IMR-90 (cell line): ENCODE data around the gene LTN1. TPM values are rescaled to one million over a fixed set of nuclear protein-coding genes. Genes with fewer than 3 reads are reported as not detected.

Experiments
- ATAC-seq: fragments of 200-7000 bp; cut with Tn5 transposase; 2 replicates; pipeline ENCODE4 v1.9.1; 2020; ENCODE audit warnings: low read depth, mild to moderate bottlenecking, moderate library complexity
- BruUV-seq: library from RNA; stranded (reverse); fragments of 400-500 nt; replicated peaks from 2 replicates; lab custom pipeline; 2021; lab: Mats Ljungman, UMichigan
- CTCF ChIA-PET: fragments of 300-600 bp; formaldehyde crosslinking; extraction: SDS; loops from one replicate; lab custom pipeline; 2021; ENCODE audit warnings: antibody characterized with exemption; lab: Yijun Ruan, JAX
- POLR2A ChIA-PET: fragments of 300-600 bp; sonication (Branson Sonifier 250); formaldehyde crosslinking; loops from one replicate; lab custom pipeline; 2022; ENCODE audit warnings: antibody characterized with exemption; ENCODE audit not compliant: unreplicated experiment; lab: Charles Lee
- DNase-seq: peaks from one replicate; pipeline ENCODE4 v3.0.0; 2013
- H2AFZ ChIP-seq: replicated peaks from 2 replicates; pipeline ENCODE3; 2013; ENCODE audit warnings: low read length, mild to moderate bottlenecking; ENCODE audit not compliant: poor library complexity
- H2AK5ac ChIP-seq: 2 replicates; pipeline ENCODE4 v1.6.1; 2013; ENCODE audit warnings: low read depth, low read length, inconsistent platforms
- H2AK9ac ChIP-seq: replicated peaks from 2 replicates; pipeline ENCODE3; 2013; ENCODE audit warnings: mild to moderate bottlenecking, low read depth, low read length, moderate library complexity; ENCODE audit not compliant: poor library complexity
- H2BK120ac ChIP-seq: 2 replicates; pipeline ENCODE4 v1.6.1; 2013; ENCODE audit warnings: low read depth, low read length, inconsistent platforms
- H2BK15ac ChIP-seq: 3 replicates; pipeline ENCODE4 v1.6.1; 2013; ENCODE audit warnings: low read depth, low read length, inconsistent platforms
- H2BK20ac ChIP-seq: 2 replicates; pipeline ENCODE4 v1.6.1; 2013; ENCODE audit warnings: low read depth, mild to moderate bottlenecking, inconsistent platforms, low read length, moderate library complexity
- H2BK5ac ChIP-seq: 2 replicates; pipeline ENCODE4 v1.6.1; 2013; ENCODE audit warnings: mild to moderate bottlenecking, low read depth, low read length, inconsistent platforms; ENCODE audit not compliant: poor library complexity, severe bottlenecking
- H3K14ac ChIP-seq: replicated peaks from 2 replicates; pipeline ENCODE4 v1.6.1; 2013; ENCODE audit warnings: low read depth, low read length, inconsistent platforms
- H3K18ac ChIP-seq: 2 replicates; pipeline ENCODE4 v1.6.1; 2013; ENCODE audit warnings: low read depth, low read length, control low read depth
- H3K23ac ChIP-seq: 2 replicates; pipeline ENCODE4 v1.6.1; 2013; ENCODE audit warnings: low read depth, low read length, inconsistent platforms
- H3K27ac ChIP-seq: 2 replicates; pipeline ENCODE4 v1.5.1; 2013; ENCODE audit warnings: mild to moderate bottlenecking, control low read depth, low read length; ENCODE audit not compliant: insufficient read depth
- H3K27me3 ChIP-seq: 2 replicates; pipeline ENCODE4 v1.6.1; 2013; ENCODE audit warnings: low read length; ENCODE audit not compliant: control insufficient read depth, insufficient read depth
- H3K36me3 ChIP-seq: 2 replicates; pipeline ENCODE4 v1.6.1; 2013; ENCODE audit warnings: low read length, mixed read lengths; ENCODE audit not compliant: control insufficient read depth, insufficient read depth
- H3K4ac ChIP-seq: 2 replicates; pipeline ENCODE4 v1.6.1; 2013; ENCODE audit warnings: low read depth, low read length, inconsistent platforms
- H3K4me1 ChIP-seq: 2 replicates; pipeline ENCODE4 v1.6.1; 2013; ENCODE audit warnings: low read length, mixed read lengths; ENCODE audit not compliant: control insufficient read depth, insufficient read depth
- H3K4me2 ChIP-seq: 2 replicates; pipeline ENCODE4 v1.6.1; 2013; ENCODE audit warnings: low read depth, mild to moderate bottlenecking, control low read depth, low read length, moderate library complexity
- H3K4me3 ChIP-seq: 2 replicates; pipeline ENCODE4 v1.5.1; 2013; ENCODE audit warnings: low read depth, mild to moderate bottlenecking, control low read depth, low read length, moderate library complexity; ENCODE audit not compliant: insufficient read depth
- H3K56ac ChIP-seq: 2 replicates; pipeline ENCODE4 v1.6.1; 2013; ENCODE audit warnings: low read length, inconsistent platforms; ENCODE audit not compliant: insufficient read depth; ENCODE audit errors: extremely low read depth
- H3K79me1 ChIP-seq, 2 experiments: 2 replicates each; pipeline ENCODE4 v1.6.1; 2013; ENCODE audit warnings: low read length in 2 of 2, inconsistent platforms in 1 of 2, low read depth in 1 of 2
- H3K9ac ChIP-seq: 2 replicates; pipeline ENCODE4 v1.6.1; 2013; ENCODE audit warnings: low read depth, low read length, control low read depth
- H3K9me1 ChIP-seq: 2 replicates; pipeline ENCODE4 v1.6.1; 2013; ENCODE audit warnings: low read length, inconsistent platforms; ENCODE audit not compliant: insufficient read depth
- H3K9me3 ChIP-seq: 2 replicates; pipeline ENCODE4 v1.6.1; 2013; ENCODE audit warnings: low read length; ENCODE audit not compliant: control insufficient read depth, insufficient read depth
- H4K20me1 ChIP-seq: 2 replicates; pipeline ENCODE4 v1.6.1; 2013; ENCODE audit warnings: low read length, inconsistent platforms; ENCODE audit not compliant: insufficient read depth
- H4K5ac ChIP-seq: 2 replicates; pipeline ENCODE4 v1.6.1; 2013; ENCODE audit warnings: mild to moderate bottlenecking, low read depth, low read length, control low read depth
- H4K8ac ChIP-seq, 2 experiments: 2 replicates each; pipeline ENCODE4 v1.6.1; 2013; ENCODE audit warnings: low read depth in 2 of 2, low read length in 2 of 2, control low read depth in 1 of 2, inconsistent platforms in 1 of 2
- H4K91ac ChIP-seq: 2 replicates; pipeline ENCODE4 v1.6.1; 2013; ENCODE audit warnings: low read depth, low read length, inconsistent platforms; ENCODE audit not compliant: insufficient read depth
- FOS ChIP-seq: fragments of 150-350 bp; IDR thresholded peaks from 2 replicates; pipeline ENCODE4 v1.6.1; 2016; ENCODE audit warnings: low read depth, low read length
- RFX5 ChIP-seq: IDR thresholded peaks from 2 replicates; pipeline ENCODE4 v1.8.0; 2012; ENCODE audit warnings: low read depth, mild to moderate bottlenecking, low read length, moderate library complexity
- WGBS, 2 experiments: methylation state at CpG; one replicate each; pipeline versions ENCODE4 v1.1.5 to v1.1.7; 2013; ENCODE audit warnings: missing lambda C conversion rate in 2 of 2; ENCODE audit not compliant: insufficient read length in 1 of 2; ENCODE audit errors: extremely low coverage in 2 of 2; 5-methylcytosine and 5-hydroxymethylcytosine counted together
- dilution Hi-C: fragments of 300-500 bp; cut with HindIII; formaldehyde crosslinking; loops from one replicate; pipeline ENCODE4 v1.14.3; 2018; ENCODE audit warnings: low sequenced_read_pairs; ENCODE audit not compliant: unreplicated experiment
- in situ Hi-C: fragments of 300-500 bp; cut with MboI; formaldehyde crosslinking; loops from 3 replicates; pipeline ENCODE4 v1.14.3; 2019; ENCODE audit warnings: low sequenced_read_pairs, inconsistent platforms, mixed read lengths
- intact Hi-C: fragments of 100-400 bp; cut with micrococcal nuclease; formaldehyde crosslinking; loops from 2 replicates; pipeline ENCODE4 v1.10.0; 2022
- polyA plus RNA-seq, 3 experiments: library from polyadenylated mRNA; depleted of rRNA; stranded (reverse); fragments of >200 nt; gene quantifications; 2 replicates each; pipeline ENCODE4 v1.2.3, GENCODE V29; 2012; ENCODE audit warnings: low replicate concordance in 1 of 3
- total RNA-seq: library from RNA; depleted of rRNA; stranded (reverse); fragments of >200 nt; gene quantifications from 2 replicates; pipeline ENCODE4 v1.2.3, GENCODE V29; 2012

The LTN1 gene
- total and polyA plus RNA-seq, 2 of the 4 experiments (the other 2 are of a cell fraction), result 6.7 to 35.5 TPM

DNA sequence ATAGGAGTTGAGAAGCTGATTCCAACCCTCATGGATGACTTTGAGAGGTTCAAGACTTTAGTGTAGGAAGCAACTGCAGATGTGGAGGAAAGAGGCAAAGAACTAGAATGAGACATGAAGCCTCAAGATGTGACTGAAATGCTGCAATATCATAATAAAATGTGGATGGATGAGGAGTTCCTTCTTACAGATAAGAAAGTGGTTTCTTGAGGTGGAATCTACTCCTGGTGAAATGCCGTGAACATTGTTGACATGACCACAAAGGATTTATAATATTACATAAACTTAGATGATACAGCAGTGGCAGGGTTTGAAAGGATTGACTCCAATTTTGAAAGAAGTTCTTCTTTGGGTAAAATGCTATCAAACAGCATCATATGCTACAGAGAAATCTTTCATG is 28.8 kb downstream of the LTN1 start:
- H2AFZ ChIP-seq, result no peak overlapping the region
- no peak overlapping the region for H2BK15ac ChIP-seq
- BruUV-seq, result no TSS peak
- no peak overlapping the region for H3K18ac ChIP-seq
- no peak for DNase-seq
- no peak overlapping the region for H3K4ac ChIP-seq
- H3K56ac ChIP-seq, result no peak overlapping the region
- peaks cover 0 to 10% of the 10 kb centered on the region in 2 experiments; a peak in 2 of 4 replicates for H3K79me1 ChIP-seq
- no peak overlapping the region for H4K5ac ChIP-seq
- dilution Hi-C loops, result no loop called here
- POLR2A ChIA-PET, result no interaction called here
- TF ChIP-seq RFX5 (no peak), FOS (no peak)
- CTCF ChIA-PET, result no interaction called here
- peaks cover 11% of the 10 kb centered on the region for H3K36me3 ChIP-seq
- H2BK20ac ChIP-seq, result no peak overlapping the region
- H2AK9ac ChIP-seq, result no peak overlapping the region
- no peaks in the 10 kb centered on the region for H3K9me1 ChIP-seq
- ATAC-seq, result no peak
- H4K8ac ChIP-seq, result no peak overlapping the region
- in situ Hi-C loops, result no loop called here
- WGBS, 2 experiments, result no CpG with 5 or more reads among the region's 1 CpG
- no peak overlapping the region for H3K9ac ChIP-seq
- intact Hi-C loops, result loop anchor here (10.0 kb wide), 1 partner anchor 61 kb away; the partner anchor contains the start of gene USP16
- no peak overlapping the region for H2BK120ac ChIP-seq
- no peak overlapping the region for H3K4me2 ChIP-seq
- no peak overlapping the region for H2AK5ac ChIP-seq
- no peak overlapping the region for H4K91ac ChIP-seq
- no peak overlapping the region for H3K4me3 ChIP-seq
- H3K27ac ChIP-seq, result no peak overlapping the region
- H3K27me3 ChIP-seq, result no peaks in the 10 kb centered on the region
- H3K23ac ChIP-seq, result no peak overlapping the region
- H2BK5ac ChIP-seq, result no peak overlapping the region
- H4K20me1 ChIP-seq, result no peaks in the 10 kb centered on the region
- H3K14ac ChIP-seq, result no peak overlapping the region
- H3K9me3 ChIP-seq, result no peaks in the 10 kb centered on the region
- peaks cover 2% of the 10 kb centered on the region; the same call in 1 of the 2 replicates for H3K4me1 ChIP-seq
